Measurements from ENCODE around the gene EEF1AKMT2. TPM values are rescaled to one million over a fixed set of nuclear protein-coding genes. Genes with fewer than 3 reads are reported as not detected.

Gene EEF1AKMT2
- total RNA-seq, 2 donors from 2014 or later = 22.2 to 25.9 TPM

DNA sequence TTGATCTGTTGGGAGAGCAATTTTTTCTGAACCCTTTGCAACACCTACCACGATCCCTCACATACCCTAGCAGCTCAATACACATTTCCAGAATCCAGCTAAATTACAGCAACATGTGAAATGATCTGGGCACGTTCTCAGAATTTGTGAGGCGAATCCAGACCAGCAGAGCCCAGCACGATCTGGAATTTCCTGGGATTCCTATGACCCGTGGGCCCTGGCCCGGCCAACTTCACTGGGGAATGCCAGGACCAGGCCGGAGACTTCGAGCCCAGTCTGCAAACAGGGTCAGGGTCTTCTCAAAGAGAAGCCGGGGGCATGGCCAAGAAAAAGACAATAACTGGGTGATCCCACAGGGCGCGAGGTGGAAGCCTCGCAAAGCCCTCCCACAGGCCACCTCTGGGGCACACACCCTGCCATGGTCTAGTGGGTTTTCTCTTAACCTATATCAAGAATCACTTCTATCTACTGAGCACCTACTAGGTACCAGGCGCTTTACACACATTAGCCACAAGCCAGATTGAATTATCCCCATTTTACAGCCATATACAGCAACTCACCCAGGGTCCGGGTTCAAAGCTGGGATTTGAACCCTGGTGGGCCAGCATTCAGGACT, 81.3 kb downstream of the EEF1AKMT2 start:
- no peaks in the 10 kb centered on the region for H3K4me1 ChIP-seq (ENCODE audit: control insufficient read depth, insufficient read depth, low read length)

DNA sequence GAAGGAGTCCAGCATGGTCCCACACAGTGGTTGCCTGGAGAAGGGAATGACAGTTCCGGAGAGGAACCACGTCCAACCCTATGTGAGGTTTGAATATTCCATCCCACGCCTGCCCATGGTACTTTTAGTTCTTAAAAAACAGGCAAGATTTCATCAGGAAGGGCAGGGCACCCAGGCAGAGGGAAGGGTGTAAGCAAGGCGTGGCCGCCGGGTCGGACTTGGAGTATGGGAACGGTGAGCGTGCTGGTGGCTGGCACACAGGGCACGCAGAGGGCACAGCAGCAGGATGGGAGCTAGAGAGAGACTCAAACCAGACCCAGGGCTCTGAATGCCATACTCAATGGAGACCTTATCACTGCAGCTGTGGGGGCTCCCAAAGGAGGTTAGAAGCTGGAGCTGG, 81.8 kb downstream of the EEF1AKMT2 start:
- TF ChIP-seq, protein P1, sequence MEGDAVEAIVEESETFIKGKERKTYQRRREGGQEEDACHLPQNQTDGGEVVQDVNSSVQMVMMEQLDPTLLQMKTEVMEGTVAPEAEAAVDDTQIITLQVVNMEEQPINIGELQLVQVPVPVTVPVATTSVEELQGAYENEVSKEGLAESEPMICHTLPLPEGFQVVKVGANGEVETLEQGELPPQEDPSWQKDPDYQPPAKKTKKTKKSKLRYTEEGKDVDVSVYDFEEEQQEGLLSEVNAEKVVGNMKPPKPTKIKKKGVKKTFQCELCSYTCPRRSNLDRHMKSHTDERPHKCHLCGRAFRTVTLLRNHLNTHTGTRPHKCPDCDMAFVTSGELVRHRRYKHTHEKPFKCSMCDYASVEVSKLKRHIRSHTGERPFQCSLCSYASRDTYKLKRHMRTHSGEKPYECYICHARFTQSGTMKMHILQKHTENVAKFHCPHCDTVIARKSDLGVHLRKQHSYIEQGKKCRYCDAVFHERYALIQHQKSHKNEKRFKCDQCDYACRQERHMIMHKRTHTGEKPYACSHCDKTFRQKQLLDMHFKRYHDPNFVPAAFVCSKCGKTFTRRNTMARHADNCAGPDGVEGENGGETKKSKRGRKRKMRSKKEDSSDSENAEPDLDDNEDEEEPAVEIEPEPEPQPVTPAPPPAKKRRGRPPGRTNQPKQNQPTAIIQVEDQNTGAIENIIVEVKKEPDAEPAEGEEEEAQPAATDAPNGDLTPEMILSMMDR (conservative IDR thresholded peaks at IDR 0.05) = no peak
- Mint-ChIP-seq H3K27me3 (ENCODE audit: insufficient read depth) (no peaks in the 10 kb centered on the region), H3K36me3 (ENCODE audit: low read depth) (peaks cover 7% of the 10 kb centered on the region), H3K4me1 (peaks cover 20% of the 10 kb centered on the region), H3K4me3 (no peak overlapping the region), H3K27ac (peak overlapping the region; percentile 48), H3K9me3 (no peaks in the 10 kb centered on the region)
- Histone ChIP-seq H3K27ac (ENCODE audit: low read depth, low read length) (no peak overlapping the region), H3K4me3 (ENCODE audit: low read length) (no peak overlapping the region), H3K9ac (ENCODE audit: extremely low read depth, low read length, poor library complexity, severe bottlenecking) (no peak overlapping the region), H3K9me3 (ENCODE audit: control insufficient read depth, low read length) (no peaks in the 10 kb centered on the region), H3K36me3 (ENCODE audit: control insufficient read depth, insufficient read depth, low read length) (peaks cover 8% of the 10 kb centered on the region), H3K27me3 (ENCODE audit: control insufficient read depth, insufficient read depth, low read length, poor library complexity, severe bottlenecking) (no peaks in the 10 kb centered on the region), H3K4me1 (ENCODE audit: control insufficient read depth, insufficient read depth, low read length) (no peaks in the 10 kb centered on the region)
- WGBS, 2 experiments (ENCODE audit: insufficient coverage in 1 of 2, insufficient read length in 1 of 2) = 93 to 95% methylated on average over 10 of the region's 10 CpGs
- DNase-seq = no peak

More for the DNA sequence above, 81.3 kb downstream of the EEF1AKMT2 start:
- H3K27ac ChIP-seq (ENCODE audit: low read depth, low read length) = peak overlapping the region; percentile 6
- peaks cover 7% of the 10 kb centered on the region for H3K36me3 Mint-ChIP-seq (ENCODE audit: low read depth)
- H3K9me3 ChIP-seq (ENCODE audit: control insufficient read depth, low read length) = no peaks in the 10 kb centered on the region
- peaks cover 8% of the 10 kb centered on the region for H3K36me3 ChIP-seq (ENCODE audit: control insufficient read depth, insufficient read depth, low read length)
- 88 to 95% methylated on average over 9 to 14 of the region's 14 CpGs for WGBS, 2 experiments (ENCODE audit: insufficient coverage in 1 of 2, insufficient read length in 1 of 2)
- TF ChIP-seq, protein P1 (conservative IDR thresholded peaks at IDR 0.05) = no peak
- peaks cover 20% of the 10 kb centered on the region for H3K4me1 Mint-ChIP-seq
- H3K9me3 Mint-ChIP-seq = no peaks in the 10 kb centered on the region
- H3K27me3 ChIP-seq (ENCODE audit: control insufficient read depth, insufficient read depth, low read length, poor library complexity, severe bottlenecking) = no peaks in the 10 kb centered on the region
- DNase-seq = no peak
- H3K4me3 Mint-ChIP-seq = no peak overlapping the region
- H3K27ac Mint-ChIP-seq = peak overlapping the region; percentile 48
- no peaks in the 10 kb centered on the region for H3K27me3 Mint-ChIP-seq (ENCODE audit: insufficient read depth)
- no peak overlapping the region for H3K4me3 ChIP-seq (ENCODE audit: low read length)
- H3K9ac ChIP-seq (ENCODE audit: extremely low read depth, low read length, poor library complexity, severe bottlenecking) = no peak overlapping the region

DNA sequence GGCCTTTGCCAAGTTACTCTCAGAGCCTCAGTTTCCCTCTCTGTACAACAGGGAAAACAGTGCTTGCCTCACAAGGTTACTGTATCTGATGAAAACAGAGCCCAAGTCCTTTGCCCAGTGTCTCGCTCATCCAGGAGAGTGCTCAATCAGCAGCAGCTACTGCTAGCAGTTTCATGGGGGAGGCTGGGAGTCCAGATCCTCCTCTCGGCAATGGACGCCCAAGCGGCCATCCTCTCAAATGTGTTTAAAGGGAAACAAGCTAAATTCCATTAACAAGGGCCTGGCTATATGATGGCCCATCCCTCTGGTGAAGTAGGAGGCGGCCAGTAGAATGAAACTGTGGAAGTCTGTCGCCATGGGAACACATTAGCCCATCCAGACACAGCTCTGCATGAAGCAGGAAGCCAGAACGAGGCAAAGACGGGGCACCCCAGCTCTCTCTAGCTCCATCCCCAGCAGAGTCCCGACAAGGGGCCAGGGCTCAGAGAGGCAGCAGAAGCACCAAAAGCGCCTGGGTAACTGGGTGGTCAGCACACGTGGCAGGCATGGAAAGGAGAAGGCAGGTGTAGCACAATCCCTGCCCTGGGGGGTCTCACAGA, 82.7 kb downstream of the EEF1AKMT2 start:
- Histone ChIP-seq H3K4me1 (ENCODE audit: control insufficient read depth, insufficient read depth, low read length) (no peaks in the 10 kb centered on the region), H3K27ac (ENCODE audit: low read depth, low read length) (peak overlapping the region; percentile 73), H3K9me3 (ENCODE audit: control insufficient read depth, low read length) (no peaks in the 10 kb centered on the region), H3K4me3 (ENCODE audit: low read length) (no peak overlapping the region), H3K27me3 (ENCODE audit: control insufficient read depth, insufficient read depth, low read length, poor library complexity, severe bottlenecking) (no peaks in the 10 kb centered on the region), H3K9ac (ENCODE audit: extremely low read depth, low read length, poor library complexity, severe bottlenecking) (no peak overlapping the region), H3K36me3 (ENCODE audit: control insufficient read depth, insufficient read depth, low read length) (peaks cover 8% of the 10 kb centered on the region)
- TF ChIP-seq, protein P1 (conservative IDR thresholded peaks at IDR 0.05) = no peak
- no peaks in the 10 kb centered on the region for H3K27me3 Mint-ChIP-seq (ENCODE audit: insufficient read depth)
- WGBS, 2 experiments (ENCODE audit: insufficient coverage in 1 of 2, insufficient read length in 1 of 2) = 75 to 87% methylated on average over 8 to 10 of the region's 11 CpGs
- H3K9me3 Mint-ChIP-seq = no peaks in the 10 kb centered on the region
- DNase-seq = peak; percentile 63
- H3K4me1 Mint-ChIP-seq = peaks cover 20% of the 10 kb centered on the region
- no peak overlapping the region for H3K4me3 Mint-ChIP-seq
- peaks cover 12% of the 10 kb centered on the region for H3K36me3 Mint-ChIP-seq (ENCODE audit: low read depth)
- no peak overlapping the region for H3K27ac Mint-ChIP-seq
